KBM-7 (cell line): Measurements from ENCODE around the gene CYP2A7.
"Not testable (repeated sequence)": the region's sequence is repeated elsewhere in the genome, so short reads cannot be mapped to it uniquely, and the experiment has no call there.

Experiments used
- DNase-seq: peaks from one replicate; pipeline ENCODE4 v3.0.0-alpha.2; 2015
- in situ Hi-C: fragments of 300-500 bp; cut with MboI; formaldehyde crosslinking; loops from 2 replicates; pipeline ENCODE4 v1.14.3; 2020; ENCODE audit warnings: low sequenced_read_pairs, low pct_unique_long_range_greater_than_20kb, mixed read lengths

Gene CYP2A7

DNA sequence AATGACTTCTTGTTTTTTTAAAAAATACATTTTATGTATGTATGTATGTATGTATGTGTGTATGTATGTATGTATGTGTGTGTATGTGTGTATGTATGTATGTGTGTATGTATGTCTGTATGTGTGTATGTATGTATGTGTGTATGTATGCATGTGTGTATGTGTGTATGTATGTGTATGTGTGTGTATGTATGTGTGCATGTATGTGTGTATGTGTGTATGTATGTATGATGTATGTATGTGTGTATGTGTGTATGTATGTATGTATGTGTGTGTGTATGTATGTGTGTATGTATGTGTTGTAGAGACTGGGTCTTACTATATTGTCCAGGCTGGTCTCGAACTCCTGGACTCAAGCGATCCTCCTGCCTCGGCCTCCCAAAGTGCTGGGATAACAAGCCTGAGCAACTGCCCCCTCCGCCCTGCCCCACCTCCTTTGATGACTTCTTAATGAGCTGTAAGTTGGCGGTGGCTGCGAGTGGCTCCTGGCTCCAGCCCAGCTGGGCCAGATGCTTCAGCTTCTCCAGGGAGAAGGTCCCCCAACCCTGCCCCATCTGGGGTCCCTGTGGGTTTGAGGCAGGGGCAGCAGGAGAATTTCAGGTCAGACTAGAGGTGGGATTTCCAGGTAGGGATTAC, 56.5 kb downstream of the CYP2A7 start:
- DNase-seq, in situ Hi-C loops: not testable (repeated sequence)
